H1 (cell line): Measurements from ENCODE around the gene MYH6. TPM values are rescaled to one million over a fixed set of nuclear protein-coding genes. Genes with fewer than 3 reads are reported as not detected.

Experiments used
- CTCF ChIA-PET: fragments of 300-600 bp; sonication (Branson Sonifier 250); formaldehyde crosslinking; loops from one replicate; lab custom pipeline; 2021; ENCODE audit not compliant: partially characterized antibody; lab: Charles Lee
- POLR2A ChIA-PET: fragments of 300-600 bp; sonication (Branson Sonifier 250); formaldehyde crosslinking; loops from one replicate; lab custom pipeline; 2021; ENCODE audit warnings: inconsistent platforms; ENCODE audit not compliant: partially characterized antibody; lab: Charles Lee
- DNase-seq, 2 experiments: peaks; one replicate each; pipeline versions ENCODE4 v3.0.0 to v3.0.0-alpha.2; 2010 to 2022; ENCODE audit warnings: low spot score in 2 of 2, low read depth in 1 of 2, mixed read lengths in 1 of 2
- FAIRE-seq: peaks from 2 replicates; lab custom pipeline; 2011; peaks lifted over from hg19 to GRCh38; lab: Jason Lieb, UNC
- H2AFZ ChIP-seq: 2 replicates; pipeline ENCODE4 v1.8.1; 2012; ENCODE audit warnings: low read length, inconsistent platforms
- H2AK5ac ChIP-seq: 2 replicates; pipeline ENCODE4 v1.6.1; 2013; ENCODE audit warnings: low read depth, low read length
- H2BK120ac ChIP-seq: replicated peaks from 2 replicates; pipeline ENCODE3; 2013; ENCODE audit warnings: low read depth, low read length, inconsistent platforms
- H2BK12ac ChIP-seq: 2 replicates; pipeline ENCODE4 v1.6.1; 2013; ENCODE audit warnings: low read depth, low read length
- H2BK15ac ChIP-seq: 2 replicates; pipeline ENCODE4 v1.6.1; 2013; ENCODE audit warnings: low read length
- H2BK20ac ChIP-seq: 2 replicates; pipeline ENCODE4 v1.6.1; 2013; ENCODE audit warnings: low read length
- H2BK5ac ChIP-seq: 2 replicates; pipeline ENCODE4 v1.6.1; 2013; ENCODE audit warnings: low read depth, low read length
- H3K14ac ChIP-seq: 2 replicates; pipeline ENCODE4 v1.6.1; 2013; ENCODE audit warnings: inconsistent platforms; ENCODE audit not compliant: insufficient read length
- H3K18ac ChIP-seq: 2 replicates; pipeline ENCODE4 v1.6.1; 2013; ENCODE audit warnings: low read length; ENCODE audit errors: extremely low read depth
- H3K23ac ChIP-seq: 2 replicates; pipeline ENCODE4 v1.6.1; 2013; ENCODE audit warnings: inconsistent platforms; ENCODE audit not compliant: insufficient read length
- H3K23me2 ChIP-seq: 2 replicates; pipeline ENCODE4 v1.6.1; 2013; ENCODE audit warnings: low read depth, low read length
- H3K27ac ChIP-seq: 2 replicates; pipeline ENCODE4 v1.6.1; 2011; ENCODE audit warnings: low read depth, low read length, inconsistent platforms
- H3K27me3 ChIP-seq, 4 experiments: replicated peaks in 1 of 4; 1 replicate in 1 of 4; 2 replicates in 3 of 4; pipeline versions ENCODE4 v1.6.1 to v1.8.1; 2011 to 2013; ENCODE audit warnings: low read length in 3 of 4, mild to moderate bottlenecking in 3 of 4, inconsistent platforms in 2 of 4, mixed read lengths in 2 of 4, moderate library complexity in 1 of 4; ENCODE audit not compliant: control insufficient read depth in 3 of 4, insufficient read depth in 3 of 4; ENCODE audit errors: extremely low read depth in 1 of 4
- H3K36me3 ChIP-seq, 4 experiments: 2 replicates each; pipeline versions ENCODE4 v1.6.1 to v1.8.1; 2011 to 2013; ENCODE audit warnings: mild to moderate bottlenecking in 4 of 4, low read length in 3 of 4, moderate library complexity in 2 of 4, control low read depth in 1 of 4, inconsistent platforms in 1 of 4; ENCODE audit not compliant: insufficient read depth in 4 of 4, control insufficient read depth in 2 of 4
- H3K4ac ChIP-seq: replicated peaks from 2 replicates; pipeline ENCODE3; 2013; ENCODE audit warnings: low read length, low read depth, mixed read lengths, inconsistent platforms; ENCODE audit not compliant: insufficient read length
- H3K4me1 ChIP-seq, 4 experiments: replicated peaks in 1 of 4; 1 replicate in 1 of 4; 2 replicates in 3 of 4; pipeline versions ENCODE4 v1.6.1 to v1.8.1; 2011 to 2013; ENCODE audit warnings: low read length in 3 of 4, inconsistent platforms in 2 of 4, mixed read lengths in 1 of 4; ENCODE audit not compliant: insufficient read depth in 4 of 4, control insufficient read depth in 3 of 4
- H3K4me2 ChIP-seq, 2 experiments: 2 replicates each; pipeline versions ENCODE4 v1.6.1 to v1.8.1; 2011 to 2013; ENCODE audit warnings: low read depth in 2 of 2, low read length in 2 of 2, control low read depth in 1 of 2, inconsistent platforms in 1 of 2, mild to moderate bottlenecking in 1 of 2; ENCODE audit not compliant: insufficient read depth in 1 of 2
- H3K4me3 ChIP-seq, 4 experiments: fragments of 200-600, 300-600 bp in 1 of 4; sonication (generic), shearing (Covaris generic), sonication (Bioruptor Twin) in 1 of 4; 2 replicates each; pipeline versions ENCODE4 v1.5.1 to v1.8.1; 2011 to 2016; ENCODE audit warnings: low read length in 4 of 4, low read depth in 3 of 4, control low read depth in 2 of 4, inconsistent platforms in 2 of 4, mild to moderate bottlenecking in 2 of 4, mixed read lengths in 1 of 4, moderate library complexity in 1 of 4; ENCODE audit not compliant: insufficient read depth in 2 of 4; ENCODE audit errors: extremely low read depth in 1 of 4
- H3K56ac ChIP-seq: replicated peaks from 2 replicates; pipeline ENCODE3; 2013; ENCODE audit warnings: low read depth, mild to moderate bottlenecking, mixed read lengths, low read length, inconsistent platforms; ENCODE audit not compliant: insufficient read length
- H3K79me1 ChIP-seq: 2 replicates; pipeline ENCODE4 v1.6.1; 2013; ENCODE audit warnings: low read depth, low read length, control low read depth
- H3K79me2 ChIP-seq, 2 experiments: 2 replicates each; pipeline versions ENCODE4 v1.6.1 to v1.8.1; 2012 to 2013; ENCODE audit warnings: low read length in 2 of 2, mild to moderate bottlenecking in 2 of 2, inconsistent platforms in 1 of 2; ENCODE audit not compliant: insufficient read depth in 2 of 2, control insufficient read depth in 1 of 2
- H3K9ac ChIP-seq, 4 experiments: replicated peaks in 1 of 4; 1 replicate in 1 of 4; 2 replicates in 3 of 4; pipeline versions ENCODE4 v1.6.1 to v1.8.1; 2011 to 2013; ENCODE audit warnings: low read depth in 3 of 4, low read length in 3 of 4, control low read depth in 2 of 4, mild to moderate bottlenecking in 2 of 4, moderate library complexity in 2 of 4, inconsistent platforms in 1 of 4; ENCODE audit errors: extremely low read depth in 1 of 4
- H3K9me3 ChIP-seq, 2 experiments: 2 replicates each; pipeline versions ENCODE4 v1.6.1 to v1.8.1; 2012 to 2013; ENCODE audit warnings: mild to moderate bottlenecking in 2 of 2, moderate library complexity in 2 of 2, control low read depth in 1 of 2, inconsistent platforms in 1 of 2, low read depth in 1 of 2, low read length in 1 of 2, mixed read lengths in 1 of 2; ENCODE audit not compliant: insufficient read depth in 2 of 2
- H4K20me1 ChIP-seq, 2 experiments: replicated peaks in 1 of 2; 2 replicates each; pipeline versions ENCODE3 to v1.8.1; 2011 to 2013; ENCODE audit warnings: inconsistent platforms in 2 of 2, low read length in 2 of 2, mild to moderate bottlenecking in 1 of 2; ENCODE audit not compliant: insufficient read depth in 2 of 2, control insufficient read depth in 1 of 2
- H4K5ac ChIP-seq: 2 replicates; pipeline ENCODE4 v1.6.1; 2013; ENCODE audit warnings: low read length, low read depth, mixed read lengths, inconsistent platforms; ENCODE audit not compliant: insufficient read length
- H4K8ac ChIP-seq: 2 replicates; pipeline ENCODE4 v1.8.0; 2013; ENCODE audit warnings: mild to moderate bottlenecking, moderate library complexity, low read length, inconsistent platforms; ENCODE audit not compliant: insufficient read depth; ENCODE audit errors: extremely low read depth
- H4K91ac ChIP-seq: replicated peaks from 2 replicates; pipeline ENCODE3; 2013; ENCODE audit warnings: low read length, mixed read lengths, inconsistent platforms; ENCODE audit not compliant: insufficient read length
- ATF3 ChIP-seq: IDR thresholded peaks from 2 replicates; pipeline ENCODE4 v1.6.1; 2011; ENCODE audit warnings: low read depth, mild to moderate bottlenecking, low read length; ENCODE audit not compliant: insufficient read depth
- BACH1 ChIP-seq: IDR thresholded peaks from 2 replicates; pipeline ENCODE4 v1.6.1; 2012; ENCODE audit warnings: low read length, improper control_type of control experiment
- BCL11A ChIP-seq, 2 experiments: IDR thresholded peaks; one replicate each; pipeline ENCODE4 v1.6.1; 2011; ENCODE audit warnings: low read depth in 2 of 2, low read length in 2 of 2, mild to moderate bottlenecking in 2 of 2
- FOSL1 ChIP-seq: IDR thresholded peaks from 2 replicates; pipeline ENCODE4 v1.6.1; 2011; ENCODE audit warnings: mild to moderate bottlenecking, low read depth, low read length, moderate library complexity; ENCODE audit not compliant: insufficient read depth
- HDAC6 ChIP-seq: IDR thresholded peaks from one replicate; pipeline ENCODE4 v1.7.1; 2012; ENCODE audit warnings: low read depth, mild to moderate bottlenecking, inconsistent platforms, low read length, moderate library complexity
- RBBP5 ChIP-seq: IDR thresholded peaks from 2 replicates; pipeline ENCODE4 v1.7.1; 2012; ENCODE audit warnings: low read depth, mild to moderate bottlenecking, inconsistent platforms, low read length, moderate library complexity, borderline replicate concordance
- SP4 ChIP-seq: IDR thresholded peaks from 2 replicates; pipeline ENCODE4 v1.6.1; 2012; ENCODE audit warnings: low read length, inconsistent platforms
- WGBS, 2 experiments: shearing (Covaris generic) in 1 of 2; methylation state at CpG; one replicate each; pipeline versions ENCODE4 v1.1.6 to v1.1.7; 2013 to 2015; ENCODE audit warnings: low lambda C conversion rate in 2 of 2, mixed read lengths in 2 of 2, inconsistent platforms in 1 of 2, low coverage in 1 of 2, missing lambda C conversion rate in 1 of 2; ENCODE audit not compliant: insufficient replicate concordance in 2 of 2, insufficient coverage in 1 of 2, insufficient read length in 1 of 2; ENCODE audit errors: extremely low coverage in 1 of 2, missing lambda C conversion rate in 1 of 2; 5-methylcytosine and 5-hydroxymethylcytosine counted together
- polyA plus RNA-seq, 7 experiments: library from polyadenylated mRNA; depleted of rRNA in 3 of 7; stranded (reverse) in 5 of 7; unstranded in 2 of 7; fragments of >200 nt in 5 of 7; fragments of 200-250 nt in 2 of 7; gene quantifications; 1 replicate in 5 of 7; 2 replicates in 1 of 7; 4 replicates in 1 of 7; pipeline versions ENCODE4 v1.2.1 to v1.2.3, GENCODE V29; 2011 to 2013; ENCODE audit warnings: missing spikeins in 2 of 7, mixed read lengths in 2 of 7
- total RNA-seq: library from RNA; stranded (reverse); fragmentation: NEBNext Ultra II Directional; extraction: Animal tissue kit (Norgen Biotek cat#: 25700); gene quantifications from 2 replicates; pipeline ENCODE4 v1.2.1, GENCODE V29; 2021

MYH6 gene
- total and polyA plus RNA-seq, 2 of the 8 experiments (the other 6 are each of a cell fraction or from before 2014, with no cell fraction given) = 0.03 TPM; not detected in 1

DNA sequence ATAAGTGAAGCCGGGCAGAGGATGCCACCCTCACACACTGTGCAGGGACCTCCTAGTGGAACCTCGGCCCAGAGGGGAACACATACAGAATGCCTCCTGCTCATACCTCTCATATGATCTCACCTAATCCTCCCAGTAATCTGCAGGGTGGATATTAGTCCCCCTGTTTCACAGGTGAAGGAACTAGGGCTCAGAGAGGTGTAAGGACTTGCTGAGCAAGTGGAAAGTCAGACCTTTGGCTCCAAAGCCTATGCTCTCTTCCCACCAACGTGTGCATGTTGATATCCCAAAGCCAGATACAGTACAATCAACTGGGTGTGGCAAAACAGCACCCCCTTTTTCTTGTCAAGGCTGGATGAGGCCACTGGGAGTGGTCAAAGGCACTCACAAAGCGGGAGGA, 4.2 kb downstream of the MYH6 start:
- no peaks in the 10 kb centered on the region for H3K36me3 ChIP-seq
- no peak overlapping the region for H3K56ac ChIP-seq
- no peak overlapping the region for H4K5ac ChIP-seq
- ChIA-PET POLR2A (no interaction called here), CTCF (interaction anchor here (1.2 to 1.4 kb wide), 2 partner anchors 21 to 53 kb away, joined by 3 read pairs; no protein-coding TSS in a partner anchor)
- H2BK15ac ChIP-seq = no peak overlapping the region
- H3K9me3 ChIP-seq = no peaks in the 10 kb centered on the region
- H3K9ac ChIP-seq = no peak overlapping the region
- H4K91ac ChIP-seq = no peak overlapping the region
- 78% methylated on average over 4 of the region's 4 CpGs; no CpG with 5 or more reads in 1 of the 2 experiments for WGBS, 2 experiments
- no peaks in the 10 kb centered on the region for H3K79me2 ChIP-seq
- no peaks in the 10 kb centered on the region for H3K23me2 ChIP-seq
- H3K4ac ChIP-seq = no peak overlapping the region
- no peak overlapping the region for H4K8ac ChIP-seq
- H2AFZ ChIP-seq = no peak overlapping the region
- no peak overlapping the region for H2AK5ac ChIP-seq
- H2BK12ac ChIP-seq = no peak overlapping the region
- no peak overlapping the region for H3K27ac ChIP-seq
- FAIRE-seq (no peak), DNase-seq (no peak)
- no peaks in the 10 kb centered on the region; a peak in 1 of 7 replicates for H3K4me1 ChIP-seq
- H3K27me3 ChIP-seq = no peaks in the 10 kb centered on the region; a peak in 3 of 7 replicates
- no peak overlapping the region for H2BK120ac ChIP-seq
- no peaks in the 10 kb centered on the region for H3K79me1 ChIP-seq
- no peak for TF ChIP-seq BACH1
- TF ChIP-seq RBBP5 = no peak
- no peak for TF ChIP-seq ATF3
- no peak for TF ChIP-seq BCL11A (IDR thresholded peaks at IDR 0.05; ENCODE audit: low read depth in 2 of 2, low read length in 2 of 2)
- TF ChIP-seq FOSL1 = no peak
- TF ChIP-seq SP4 = no peak
- no peak for TF ChIP-seq HDAC6
- H2BK20ac ChIP-seq = no peak overlapping the region
- H2BK5ac ChIP-seq = no peak overlapping the region
- H4K20me1 ChIP-seq = peaks cover 0 to 2% of the 10 kb centered on the region in 2 experiments
- H3K4me3 ChIP-seq = no peak overlapping the region
- H3K23ac ChIP-seq = no peak overlapping the region
- H3K4me2 ChIP-seq = no peak overlapping the region
- H3K14ac ChIP-seq = no peak overlapping the region
- H3K18ac ChIP-seq = no peak overlapping the region
